EH (cell line): ENCODE data around the gene NOL3.

Source experiments
- DNase-seq: peaks from one replicate; pipeline ENCODE4 v3.0.0-alpha.2; 2015; ENCODE audit warnings: low read depth

Gene NOL3

GRCh38 chr16:67170949-67171649, 761 bp downstream of the NOL3 start:
- no peak for DNase-seq

- no peak for DNase-seq
Measured at GRCh38 chr16:67173323-67173722, 3.0 kb downstream of the NOL3 start.

- peak; percentile 89 for DNase-seq
Measured at GRCh38 chr16:67173808-67174705, 3.7 kb downstream of the NOL3 start.

DNA sequence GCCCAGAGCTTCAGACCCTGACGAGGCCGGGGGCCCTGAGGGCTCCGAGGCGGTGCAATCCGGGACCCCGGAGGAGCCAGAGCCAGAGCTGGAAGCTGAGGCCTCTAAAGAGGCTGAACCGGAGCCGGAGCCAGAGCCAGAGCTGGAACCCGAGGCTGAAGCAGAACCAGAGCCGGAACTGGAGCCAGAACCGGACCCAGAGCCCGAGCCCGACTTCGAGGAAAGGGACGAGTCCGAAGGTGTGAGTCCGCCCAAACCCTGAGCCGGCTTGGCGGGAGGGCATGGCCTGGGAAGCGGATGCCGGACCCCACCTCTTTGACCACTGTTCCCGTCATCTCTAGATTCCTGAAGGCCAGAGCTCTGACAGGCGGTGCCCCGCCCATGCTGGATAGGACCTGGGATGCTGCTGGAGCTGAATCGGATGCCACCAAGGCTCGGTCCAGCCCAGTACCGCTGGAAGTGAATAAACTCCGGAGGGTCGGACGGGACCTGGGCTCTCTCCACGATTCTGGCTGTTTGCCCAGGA, 4.4 kb downstream of the NOL3 start:
- no peak for DNase-seq

GRCh38 chr16:67176662-67177061, 6.3 kb downstream of the NOL3 start:
- no peak for DNase-seq

GRCh38 chr16:67177743-67178699, 7.7 kb downstream of the NOL3 start:
- DNase-seq, result peak; percentile 49

- DNase-seq, result no peak
Measured at GRCh38 chr16:67179421-67180080, 9.2 kb downstream of the NOL3 start.

GRCh38 chr16:67180166-67180565, 9.8 kb downstream of the NOL3 start:
- DNase-seq, result no peak

GRCh38 chr16:67181346-67181745, 11.0 kb downstream of the NOL3 start:
- peak; percentile 83 for DNase-seq

- no peak for DNase-seq
Measured at GRCh38 chr16:67182288-67182687, 11.9 kb downstream of the NOL3 start.

DNA sequence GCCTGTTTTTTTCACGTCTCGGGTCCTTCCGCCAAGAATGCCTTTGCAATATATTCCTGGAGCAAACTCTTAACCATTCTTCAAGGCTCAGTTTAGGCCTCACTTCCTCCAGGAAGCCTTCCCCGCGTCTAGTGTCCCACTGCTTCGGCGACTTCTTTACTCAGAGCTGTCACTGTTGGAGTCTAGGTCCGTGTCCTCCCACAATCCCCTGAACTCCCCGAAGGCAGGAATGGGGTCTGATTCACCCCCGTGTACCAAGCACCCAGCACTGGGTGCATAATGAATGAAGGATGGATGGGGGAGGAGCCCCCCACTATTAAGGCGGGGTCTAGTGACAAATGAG, 12.9 kb downstream of the NOL3 start:
- DNase-seq, result no peak

GRCh38 chr16:67183627-67184452, 13.5 kb downstream of the NOL3 start, which contains the start of gene MATCAP1:
Gene MATCAP1 (minus strand): TSS chr16:67183963. CDS start chr16:67180610, 3,353 bp downstream.
- peak; percentile 99 for DNase-seq

DNA sequence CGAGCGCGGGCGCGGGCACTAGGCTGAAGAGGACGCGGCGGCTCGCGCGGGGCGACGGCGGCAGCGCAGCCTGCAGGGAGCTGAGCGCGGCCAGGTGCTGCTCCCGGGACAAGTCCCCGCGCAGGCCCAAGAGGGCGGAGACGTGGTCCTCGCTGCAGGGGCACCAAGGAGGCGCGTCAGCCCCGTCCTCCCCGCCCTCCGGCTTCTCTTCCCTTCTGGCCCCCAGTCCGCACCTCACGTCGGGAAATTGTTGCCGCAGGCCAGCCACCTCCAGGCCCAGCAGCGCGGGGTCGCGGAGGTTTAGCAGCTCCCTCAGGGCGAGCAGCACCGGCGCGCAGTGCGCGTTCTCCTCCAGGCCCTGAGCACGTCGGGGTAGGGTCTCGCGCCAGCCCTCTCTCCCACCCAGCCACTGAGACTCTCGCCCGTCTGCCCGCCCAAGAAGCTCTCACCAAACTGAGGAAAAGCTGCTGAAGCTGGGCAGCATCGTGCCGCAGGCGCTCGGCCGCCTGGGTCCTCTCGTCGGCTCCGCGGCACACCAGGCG, 14.2 kb downstream of the NOL3 start:
- DNase-seq, result no peak

DNA sequence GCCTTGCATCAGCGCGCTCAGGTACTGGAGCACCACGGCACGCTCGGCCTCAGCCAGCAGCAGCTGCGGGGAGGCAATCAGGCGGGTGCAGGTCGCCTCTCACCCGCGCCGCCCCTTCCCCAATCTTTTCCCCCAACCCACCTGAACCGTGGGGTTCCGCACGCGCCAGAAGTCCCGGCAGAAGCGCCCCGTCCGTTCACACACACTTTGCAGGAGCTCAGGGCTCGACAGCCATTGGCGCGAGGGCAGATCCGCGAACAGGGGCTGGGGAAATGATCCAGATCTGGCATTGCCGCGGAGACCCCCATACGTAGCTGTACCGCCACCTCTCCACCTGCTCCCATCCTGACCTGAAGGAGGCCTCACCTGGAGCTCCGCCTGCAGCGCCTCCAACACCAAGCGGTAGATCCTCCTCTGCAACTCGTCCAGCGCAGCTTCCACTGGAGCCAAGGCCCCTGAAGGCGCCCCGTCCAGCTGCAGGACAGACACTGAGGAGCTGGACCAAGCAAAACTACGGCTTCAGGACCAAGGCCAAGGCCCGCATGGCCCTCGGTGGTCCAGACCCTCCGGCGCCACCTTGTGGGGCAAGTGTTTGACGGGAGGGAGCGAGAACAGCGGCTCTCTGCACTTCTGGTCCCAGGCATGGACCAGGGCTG, 14.8 kb downstream of the NOL3 start:
- peak; percentile 93 for DNase-seq

GRCh38 chr16:67185651-67186134, 15.4 kb downstream of the NOL3 start:
- no peak for DNase-seq

DNA sequence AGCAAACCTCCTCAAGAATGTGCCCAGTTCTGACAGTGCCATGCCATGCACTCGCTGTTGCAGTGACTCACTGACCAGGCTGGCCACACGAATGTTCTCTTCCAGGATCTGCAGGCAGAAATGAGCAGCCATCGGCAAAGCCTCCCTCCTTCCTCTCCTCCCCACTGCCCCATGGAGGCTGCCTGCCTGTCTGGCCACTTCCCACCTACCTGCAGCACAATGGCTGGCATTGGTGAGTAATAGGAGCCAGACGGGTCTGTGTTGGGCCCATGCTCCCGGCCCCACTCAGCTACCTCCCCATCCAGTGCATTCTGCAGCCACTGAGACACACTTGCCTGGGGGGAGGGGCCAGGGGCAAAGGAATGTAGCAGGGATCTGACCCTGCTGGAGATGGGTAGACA, 16.2 kb downstream of the NOL3 start:
- peak; percentile 72 for DNase-seq

GRCh38 chr16:67187175-67187890, 17.0 kb downstream of the NOL3 start:
- DNase-seq, result no peak

- DNase-seq, result no peak
Measured at GRCh38 chr16:67188323-67188722, 18.0 kb downstream of the NOL3 start.

DNA sequence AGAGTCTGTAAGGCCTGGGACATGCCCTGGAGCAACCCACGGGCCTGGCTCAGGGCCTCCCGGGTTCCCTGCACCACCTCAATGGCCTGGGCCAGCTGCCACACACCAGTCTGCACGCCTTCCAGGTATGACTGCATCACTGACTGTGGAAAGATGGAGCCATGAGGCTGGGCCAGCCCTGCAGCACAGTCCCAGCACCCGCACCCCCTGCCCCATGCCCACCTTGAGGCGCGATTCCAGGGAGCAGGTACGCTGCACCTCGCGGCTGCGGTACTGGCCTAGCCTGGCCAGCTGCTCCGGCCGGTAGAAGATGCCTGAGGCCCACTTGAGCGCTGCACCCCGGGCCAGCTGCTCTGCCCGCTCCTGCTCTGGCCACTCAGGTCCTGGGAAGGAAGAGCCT, 18.5 kb downstream of the NOL3 start:
- no peak for DNase-seq
